Measurements from ENCODE around the gene ERG. TPM values are rescaled to one million over a fixed set of nuclear protein-coding genes. Genes with fewer than 3 reads are reported as not detected.
A peak's percentile ranks its signal among the peaks of the same experiment; 100 is the strongest.

Gene ERG
- total RNA-seq, 1 donor from 2014 or later: under 0.01 TPM

GRCh38 chr21:38354231-38354630 is 144.0 kb downstream of the ERG start:
- Histone ChIP-seq H3K36me3 (ENCODE audit: control insufficient read depth, insufficient read depth, low read length) (no peaks in the 10 kb centered on the region), H3K4me3 (ENCODE audit: low read depth, low read length) (no peak overlapping the region), H3K27me3 (ENCODE audit: control insufficient read depth, insufficient read depth, low read length) (no peaks in the 10 kb centered on the region)
- DNase-seq (ENCODE audit: low read depth) (no peak), FAIRE-seq (no peak)
- TF ChIP-seq CTCF (IDR thresholded peaks at IDR 0.05; ENCODE audit: insufficient read depth, low read length, severe bottlenecking): no peak

- DNase-seq (ENCODE audit: low read depth): peak; percentile 73
- Histone ChIP-seq H3K4me3 (ENCODE audit: low read depth, low read length) (no peak overlapping the region), H3K36me3 (ENCODE audit: control insufficient read depth, insufficient read depth, low read length) (no peaks in the 10 kb centered on the region), H3K27me3 (ENCODE audit: control insufficient read depth, insufficient read depth, low read length) (no peaks in the 10 kb centered on the region)
- FAIRE-seq: no peak
- peak; percentile 82 for TF ChIP-seq CTCF (IDR thresholded peaks at IDR 0.05; ENCODE audit: insufficient read depth, low read length, severe bottlenecking)
These were observed 145.6 kb downstream of the ERG start for GRCh38 chr21:38352536-38353219.

GRCh38 chr21:38351961-38352521 is 146.2 kb downstream of the ERG start:
- DNase-seq (ENCODE audit: low read depth) (peak; percentile 90), FAIRE-seq (no peak)
- no peaks in the 10 kb centered on the region for H3K27me3 ChIP-seq (ENCODE audit: control insufficient read depth, insufficient read depth, low read length)
- no peaks in the 10 kb centered on the region for H3K36me3 ChIP-seq (ENCODE audit: control insufficient read depth, insufficient read depth, low read length)
- no peak overlapping the region for H3K4me3 ChIP-seq (ENCODE audit: low read depth, low read length)
- TF ChIP-seq CTCF (IDR thresholded peaks at IDR 0.05; ENCODE audit: insufficient read depth, low read length, severe bottlenecking): no peak

DNA sequence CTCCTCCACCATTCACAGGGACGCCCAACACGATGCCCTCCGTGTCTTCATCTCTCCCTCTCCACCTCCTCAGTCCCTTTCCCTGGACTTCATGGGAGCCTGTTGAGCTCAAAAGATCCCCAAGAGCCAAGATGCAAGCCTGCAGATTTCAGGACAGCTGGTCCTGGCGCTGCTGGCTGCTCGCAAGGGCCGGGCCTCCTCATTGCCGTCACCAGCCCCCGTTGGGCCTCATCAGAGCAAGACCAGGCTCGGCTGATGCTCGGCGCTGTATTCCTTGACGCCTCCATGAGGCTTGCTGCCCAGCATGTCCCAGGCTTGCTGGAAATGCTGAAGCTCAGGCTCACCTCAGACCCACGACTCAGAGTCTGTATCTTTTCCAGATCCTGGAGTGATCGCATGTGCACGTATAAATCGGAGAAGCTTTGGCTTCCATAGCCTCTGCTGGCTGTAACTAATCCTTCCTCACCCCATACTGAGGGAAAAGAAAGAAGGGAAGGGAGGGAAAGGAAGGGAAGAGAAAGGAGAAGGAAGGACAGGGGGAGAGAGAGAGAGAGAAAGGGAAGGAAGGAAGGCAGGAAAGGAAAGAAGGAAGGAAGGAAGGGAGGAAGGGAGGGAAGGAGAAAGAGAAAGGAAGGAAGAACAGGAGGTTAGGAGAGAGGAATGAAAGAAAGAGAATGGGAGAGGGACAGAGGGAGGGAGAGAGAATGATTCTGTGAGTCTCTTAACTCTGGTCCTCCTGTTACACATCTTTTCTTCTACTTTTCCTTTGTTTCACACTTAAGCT is 146.9 kb downstream of the ERG start:
- DNase-seq (ENCODE audit: low read depth): no peak
- H3K27me3 ChIP-seq (ENCODE audit: control insufficient read depth, insufficient read depth, low read length): no peaks in the 10 kb centered on the region
- no peak overlapping the region for H3K4me3 ChIP-seq (ENCODE audit: low read depth, low read length)
- FAIRE-seq: no peak
- H3K36me3 ChIP-seq (ENCODE audit: control insufficient read depth, insufficient read depth, low read length): no peaks in the 10 kb centered on the region
- no peak for TF ChIP-seq CTCF (IDR thresholded peaks at IDR 0.05; ENCODE audit: insufficient read depth, low read length, severe bottlenecking)

GRCh38 chr21:38350684-38351083 is 147.6 kb downstream of the ERG start:
- DNase-seq (ENCODE audit: low read depth) (no peak), FAIRE-seq (no peak)
- no peaks in the 10 kb centered on the region for H3K36me3 ChIP-seq (ENCODE audit: control insufficient read depth, insufficient read depth, low read length)
- H3K4me3 ChIP-seq (ENCODE audit: low read depth, low read length): no peak overlapping the region
- no peaks in the 10 kb centered on the region for H3K27me3 ChIP-seq (ENCODE audit: control insufficient read depth, insufficient read depth, low read length)
- TF ChIP-seq CTCF (IDR thresholded peaks at IDR 0.05; ENCODE audit: insufficient read depth, low read length, severe bottlenecking): no peak

All from bronchial epithelial cell (primary cell).